HG03280 (cell line): ENCODE results near the gene MB.

Source experiments
- ATAC-seq: cut with Tn5 transposase; IDR thresholded peaks from one replicate; pipeline ENCODE4 v1.9.1; 2021; ENCODE audit warnings: mild to moderate bottlenecking, moderate library complexity; ENCODE audit not compliant: unreplicated experiment

Gene MB

GRCh38 chr22:35618427-35619223 lies 1.5 kb upstream of the MB start:
- no peak for ATAC-seq

- no peak for ATAC-seq
Measured at GRCh38 chr22:35616043-35616442, 1.1 kb downstream of the MB start.

GRCh38 chr22:35615156-35615555 lies 2.0 kb downstream of the MB start:
- ATAC-seq = no peak

- ATAC-seq = no peak
Measured at GRCh38 chr22:35614404-35614803, 2.7 kb downstream of the MB start.

GRCh38 chr22:35612903-35613302 lies 4.2 kb downstream of the MB start:
- no peak for ATAC-seq

GRCh38 chr22:35611891-35612576 lies 5.1 kb downstream of the MB start:
- ATAC-seq = no peak

- no peak for ATAC-seq
Measured at GRCh38 chr22:35611200-35611890, 5.8 kb downstream of the MB start.

GRCh38 chr22:35610741-35611140 lies 6.4 kb downstream of the MB start:
- ATAC-seq = no peak

GRCh38 chr22:35609761-35610160 lies 7.4 kb downstream of the MB start:
- ATAC-seq = no peak

- no peak for ATAC-seq
Measured at GRCh38 chr22:35609261-35609660, 7.9 kb downstream of the MB start.

GRCh38 chr22:35608088-35608487 lies 9.0 kb downstream of the MB start:
- ATAC-seq = no peak

GRCh38 chr22:35606916-35607315 lies 10.2 kb downstream of the MB start:
- ATAC-seq = no peak

- no peak for ATAC-seq
Measured at GRCh38 chr22:35605851-35606481, 11.2 kb downstream of the MB start.

- ATAC-seq = no peak
Measured at GRCh38 chr22:35605369-35605680, 11.8 kb downstream of the MB start.

GRCh38 chr22:35604621-35605368 lies 12.3 kb downstream of the MB start:
- ATAC-seq = no peak

- ATAC-seq = no peak
Measured at GRCh38 chr22:35601743-35602615, 15.2 kb downstream of the MB start.

GRCh38 chr22:35601013-35601580 lies 16.0 kb downstream of the MB start:
- ATAC-seq = no peak

GRCh38 chr22:35600476-35600875 lies 16.7 kb downstream of the MB start:
- ATAC-seq = no peak

- no peak for ATAC-seq
Measured at GRCh38 chr22:35599364-35599763, 17.8 kb downstream of the MB start.

GRCh38 chr22:35598396-35598710 lies 18.8 kb downstream of the MB start:
- no peak for ATAC-seq
